Body of pancreas (tissue), 4 donors: Measurements from ENCODE around the gene CLDN24.

Experiments
- CTCF ChIP-seq, 7 experiments: fragments of 450-650 bp in 4 of 7; fragments of 200-600 bp in 3 of 7; sonication (generic) in 3 of 7; IDR thresholded peaks; one replicate each; pipeline ENCODE4 v1.5.1; 2016 to 2019; ENCODE audit warnings: antibody characterized with exemption in 7 of 7
- POLR2A ChIP-seq, 3 donors: fragments of 450-650 bp; IDR thresholded peaks; one replicate each; pipeline ENCODE4 v1.6.1; 2016; ENCODE audit warnings: antibody characterized with exemption in 3 of 3, mild to moderate bottlenecking in 2 of 3

GRCh38 chr4:183348136-183348535 is 25.9 kb upstream of the CLDN24 start:
- TF ChIP-seq CTCF (IDR thresholded peaks at IDR 0.05), result no peak
- TF ChIP-seq POLR2A (IDR thresholded peaks at IDR 0.05), result no peak
